Panc1 (cell line): ENCODE measurements around the gene GNAS. TPM values are rescaled to one million over a fixed set of nuclear protein-coding genes. Genes with fewer than 3 reads are reported as not detected.
A peak's percentile ranks its signal among the peaks of the same experiment; 100 is the strongest.

Experiments used
- ATAC-seq: fragments of 200-7000 bp; cut with Tn5 transposase; 2 replicates; pipeline ENCODE4 v1.9.1; 2020; ENCODE audit warnings: mild to moderate bottlenecking, moderate library complexity
- BruUV-seq: library from RNA; stranded (reverse); fragments of 400-500 nt; replicated peaks from 2 replicates; lab custom pipeline; 2021; lab: Mats Ljungman, UMichigan
- CTCF ChIA-PET: fragments of 300-600 bp; sonication (Branson Sonifier 250); formaldehyde crosslinking; loops from one replicate; lab custom pipeline; 2022; ENCODE audit warnings: antibody characterized with exemption; lab: Charles Lee
- POLR2A ChIA-PET: fragments of 300-600 bp; sonication (Branson Sonifier 250); formaldehyde crosslinking; loops from one replicate; lab custom pipeline; 2022; ENCODE audit warnings: antibody characterized with exemption; lab: Charles Lee
- DNase-seq: peaks from one replicate; pipeline ENCODE4 v3.0.0-alpha.2; 2010; ENCODE audit warnings: low read depth, low spot score
- H3K27ac ChIP-seq: 2 replicates; pipeline ENCODE4 v1.5.1; 2011; ENCODE audit warnings: mild to moderate bottlenecking, low read length, inconsistent platforms
- H3K27me3 ChIP-seq: fragments of 200-500 bp; sonication (Bioruptor generic); 2 replicates; pipeline ENCODE4 v1.6.0; 2014; ENCODE audit warnings: low read length, inconsistent platforms; ENCODE audit not compliant: control insufficient read depth, insufficient read depth
- H3K36me3 ChIP-seq: fragments of 200-500 bp; sonication (Bioruptor generic); 2 replicates; pipeline ENCODE4 v1.5.1; 2014; ENCODE audit warnings: inconsistent platforms, mild to moderate bottlenecking, low read length, moderate library complexity; ENCODE audit not compliant: control insufficient read depth, insufficient read depth
- H3K4me1 ChIP-seq: 2 replicates; pipeline ENCODE4 v1.5.1; 2011; ENCODE audit warnings: inconsistent platforms, mild to moderate bottlenecking, low read length, moderate library complexity; ENCODE audit not compliant: control insufficient read depth, insufficient read depth
- H3K4me3 ChIP-seq, 2 experiments: 2 replicates each; pipeline ENCODE4 v1.5.1; 2011 to 2012; ENCODE audit warnings: low read depth in 2 of 2, low read length in 2 of 2, mild to moderate bottlenecking in 2 of 2, inconsistent platforms in 1 of 2, moderate library complexity in 1 of 2
- H3K9me3 ChIP-seq: fragments of 200-500 bp; sonication (Bioruptor generic); 2 replicates; pipeline ENCODE4 v1.5.1; 2014; ENCODE audit warnings: low read depth, mild to moderate bottlenecking, inconsistent platforms, low read length, moderate library complexity; ENCODE audit not compliant: control insufficient read depth, insufficient read depth
- POLR2AphosphoS5 ChIP-seq: IDR thresholded peaks from 2 replicates; pipeline ENCODE4 v1.6.1; 2012; ENCODE audit warnings: mild to moderate bottlenecking, low read depth, low read length, moderate library complexity
- SIN3A ChIP-seq: IDR thresholded peaks from 2 replicates; pipeline ENCODE4 v1.6.1; 2012; ENCODE audit warnings: low read depth, mild to moderate bottlenecking, low read length, moderate library complexity, borderline replicate concordance; ENCODE audit not compliant: insufficient read depth
- TCF7L2 ChIP-seq: IDR thresholded peaks from 2 replicates; pipeline ENCODE4 v1.6.1; 2011; ENCODE audit warnings: mild to moderate bottlenecking, low read depth, low read length, inconsistent platforms
- in situ Hi-C: cut with HindIII; loops from 2 replicates; pipeline ENCODE4 v1.10.0; 2016; ENCODE audit warnings: low sequenced_read_pairs, low pct_unique_long_range_greater_than_20kb
- intact Hi-C: fragments of 100-400 bp; cut with micrococcal nuclease; formaldehyde crosslinking; loops from one replicate; pipeline ENCODE4 v1.10.0; 2022; ENCODE audit not compliant: unreplicated experiment
- total RNA-seq: library from RNA; stranded (reverse); gene quantifications from one replicate; pipeline ENCODE4 v1.2.1, GENCODE V29; 2021; ENCODE audit not compliant: unreplicated experiment
- TF ChIP-seq, protein P1 (sequence below), 2 experiments: IDR thresholded peaks; 2 replicates each; pipeline ENCODE4 v1.6.1; 2011 to 2012; ENCODE audit warnings: low read depth in 2 of 2, control low read depth in 1 of 2, low read length in 1 of 2, mild to moderate bottlenecking in 1 of 2, moderate library complexity in 1 of 2; ENCODE audit not compliant: insufficient read depth in 1 of 2
- TF ChIP-seq, protein P2 (sequence below): fragments of 450-650 bp; IDR thresholded peaks from 2 replicates; pipeline ENCODE4 v1.5.1; 2017; ENCODE audit warnings: mild to moderate bottlenecking

Gene GNAS
- total RNA-seq, 1 experiment from 2014 or later: 756 TPM

DNA sequence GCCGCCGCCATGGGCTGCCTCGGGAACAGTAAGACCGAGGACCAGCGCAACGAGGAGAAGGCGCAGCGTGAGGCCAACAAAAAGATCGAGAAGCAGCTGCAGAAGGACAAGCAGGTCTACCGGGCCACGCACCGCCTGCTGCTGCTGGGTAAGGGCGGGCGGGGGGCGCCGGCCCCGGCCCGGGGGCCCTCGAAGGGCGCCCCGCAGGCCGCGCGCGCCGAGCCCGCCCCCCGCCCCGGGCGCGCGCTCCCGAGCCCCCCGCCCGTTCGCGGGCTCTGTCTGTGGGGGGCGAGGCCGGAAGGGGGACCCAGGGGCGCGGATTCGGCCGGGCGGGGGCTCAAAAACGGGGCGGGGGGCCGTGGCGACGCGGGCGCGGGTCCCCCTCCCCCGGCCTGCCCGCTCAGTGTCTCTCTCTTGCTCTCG, 39.2 kb downstream of the GNAS start:
- ATAC-seq (peak; percentile 8), DNase-seq (no peak)
- H3K36me3 ChIP-seq: peaks cover 2% of the 10 kb centered on the region; the same call in 1 of the 2 replicates
- H3K27me3 ChIP-seq: no peaks in the 10 kb centered on the region
- ChIA-PET POLR2A (interaction anchor here (0.6 kb wide), 1 partner anchor 610 kb away, joined by 8 read pairs; no protein-coding TSS in a partner anchor), CTCF (interaction anchor here (0.6 kb wide), 2 partner anchors 76 to 370 kb away, joined by 3 to 4 read pairs; no protein-coding TSS in a partner anchor)
- H3K9me3 ChIP-seq: no peaks in the 10 kb centered on the region
- TF ChIP-seq, protein P1, sequence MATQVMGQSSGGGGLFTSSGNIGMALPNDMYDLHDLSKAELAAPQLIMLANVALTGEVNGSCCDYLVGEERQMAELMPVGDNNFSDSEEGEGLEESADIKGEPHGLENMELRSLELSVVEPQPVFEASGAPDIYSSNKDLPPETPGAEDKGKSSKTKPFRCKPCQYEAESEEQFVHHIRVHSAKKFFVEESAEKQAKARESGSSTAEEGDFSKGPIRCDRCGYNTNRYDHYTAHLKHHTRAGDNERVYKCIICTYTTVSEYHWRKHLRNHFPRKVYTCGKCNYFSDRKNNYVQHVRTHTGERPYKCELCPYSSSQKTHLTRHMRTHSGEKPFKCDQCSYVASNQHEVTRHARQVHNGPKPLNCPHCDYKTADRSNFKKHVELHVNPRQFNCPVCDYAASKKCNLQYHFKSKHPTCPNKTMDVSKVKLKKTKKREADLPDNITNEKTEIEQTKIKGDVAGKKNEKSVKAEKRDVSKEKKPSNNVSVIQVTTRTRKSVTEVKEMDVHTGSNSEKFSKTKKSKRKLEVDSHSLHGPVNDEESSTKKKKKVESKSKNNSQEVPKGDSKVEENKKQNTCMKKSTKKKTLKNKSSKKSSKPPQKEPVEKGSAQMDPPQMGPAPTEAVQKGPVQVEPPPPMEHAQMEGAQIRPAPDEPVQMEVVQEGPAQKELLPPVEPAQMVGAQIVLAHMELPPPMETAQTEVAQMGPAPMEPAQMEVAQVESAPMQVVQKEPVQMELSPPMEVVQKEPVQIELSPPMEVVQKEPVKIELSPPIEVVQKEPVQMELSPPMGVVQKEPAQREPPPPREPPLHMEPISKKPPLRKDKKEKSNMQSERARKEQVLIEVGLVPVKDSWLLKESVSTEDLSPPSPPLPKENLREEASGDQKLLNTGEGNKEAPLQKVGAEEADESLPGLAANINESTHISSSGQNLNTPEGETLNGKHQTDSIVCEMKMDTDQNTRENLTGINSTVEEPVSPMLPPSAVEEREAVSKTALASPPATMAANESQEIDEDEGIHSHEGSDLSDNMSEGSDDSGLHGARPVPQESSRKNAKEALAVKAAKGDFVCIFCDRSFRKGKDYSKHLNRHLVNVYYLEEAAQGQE (IDR thresholded peaks at IDR 0.05; ENCODE audit: insufficient read depth in 1 of 2, low read depth in 2 of 2, low read length in 1 of 2): no peak
- TF ChIP-seq, protein P2, sequence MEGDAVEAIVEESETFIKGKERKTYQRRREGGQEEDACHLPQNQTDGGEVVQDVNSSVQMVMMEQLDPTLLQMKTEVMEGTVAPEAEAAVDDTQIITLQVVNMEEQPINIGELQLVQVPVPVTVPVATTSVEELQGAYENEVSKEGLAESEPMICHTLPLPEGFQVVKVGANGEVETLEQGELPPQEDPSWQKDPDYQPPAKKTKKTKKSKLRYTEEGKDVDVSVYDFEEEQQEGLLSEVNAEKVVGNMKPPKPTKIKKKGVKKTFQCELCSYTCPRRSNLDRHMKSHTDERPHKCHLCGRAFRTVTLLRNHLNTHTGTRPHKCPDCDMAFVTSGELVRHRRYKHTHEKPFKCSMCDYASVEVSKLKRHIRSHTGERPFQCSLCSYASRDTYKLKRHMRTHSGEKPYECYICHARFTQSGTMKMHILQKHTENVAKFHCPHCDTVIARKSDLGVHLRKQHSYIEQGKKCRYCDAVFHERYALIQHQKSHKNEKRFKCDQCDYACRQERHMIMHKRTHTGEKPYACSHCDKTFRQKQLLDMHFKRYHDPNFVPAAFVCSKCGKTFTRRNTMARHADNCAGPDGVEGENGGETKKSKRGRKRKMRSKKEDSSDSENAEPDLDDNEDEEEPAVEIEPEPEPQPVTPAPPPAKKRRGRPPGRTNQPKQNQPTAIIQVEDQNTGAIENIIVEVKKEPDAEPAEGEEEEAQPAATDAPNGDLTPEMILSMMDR: no peak
- TF ChIP-seq SIN3A (no peak), TCF7L2 (no peak), POLR2AphosphoS5 (no peak)
- in situ Hi-C loops: no loop called here
- intact Hi-C loops: loop anchor here (10.0 kb wide), 1 partner anchor 93 kb away; the partner anchor contains the start of gene NELFCD
- peak overlapping the region; percentile 68 to 77 for H3K4me3 ChIP-seq
- H3K4me1 ChIP-seq: peaks cover 36% of the 10 kb centered on the region
- BruUV-seq: no TSS peak
- peak overlapping the region; percentile 91 for H3K27ac ChIP-seq

DNA sequence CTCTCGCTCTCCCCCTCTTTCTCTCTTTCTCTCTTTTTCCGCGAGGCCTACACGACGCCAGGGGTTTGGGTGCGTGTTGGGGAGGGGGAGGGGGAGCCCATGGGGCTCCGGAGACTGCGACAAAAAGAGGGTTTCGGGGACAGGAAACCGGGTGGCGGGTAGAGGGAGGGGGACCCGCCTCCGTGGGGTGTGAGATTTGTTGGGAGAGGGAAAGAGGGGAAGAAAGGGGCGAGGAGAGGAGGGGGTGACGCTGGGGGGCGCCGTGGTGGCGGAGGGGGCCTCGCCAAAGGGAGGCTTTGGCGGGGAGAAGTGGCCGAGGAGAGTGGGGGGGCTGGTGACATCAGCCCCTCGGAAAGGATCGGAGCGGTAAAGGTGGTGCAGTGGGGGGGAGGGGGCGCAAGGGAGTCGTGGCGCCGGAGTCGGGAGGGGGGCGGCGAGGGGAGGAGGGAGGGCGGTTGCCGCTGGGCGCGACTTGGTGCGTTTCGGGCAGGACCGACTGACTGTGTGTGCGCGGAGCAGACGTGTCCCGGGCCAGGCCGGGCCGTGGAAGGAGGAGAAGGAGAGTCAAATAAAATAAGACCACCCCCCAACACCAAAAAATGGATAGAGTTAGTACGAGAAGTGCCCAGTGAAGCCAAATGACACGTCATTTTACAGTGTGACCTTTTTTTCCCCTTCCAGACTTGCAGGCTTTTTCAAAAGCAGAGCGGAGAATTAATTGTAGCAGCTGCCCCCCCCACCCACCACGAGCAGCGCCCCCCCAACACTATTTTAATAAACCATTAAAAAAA, 39.8 kb downstream of the GNAS start:
- intact Hi-C loops (loop anchor here (10.0 kb wide), 1 partner anchor 92 kb away; the partner anchor contains the start of gene NELFCD), in situ Hi-C loops (no loop called here)
- ChIA-PET CTCF (interaction anchor here (0.7 kb wide), 1 partner anchor 15 kb away, joined by 3 read pairs; no protein-coding TSS in a partner anchor), POLR2A (interaction anchor here (0.6 kb wide), 1 partner anchor 47 kb away, joined by 4 read pairs; no protein-coding TSS in a partner anchor)
- H3K4me3 ChIP-seq: peak overlapping the region; percentile 68 to 77
- no peaks in the 10 kb centered on the region for H3K9me3 ChIP-seq
- DNase-seq (peak; percentile 12), ATAC-seq (peak; percentile 40)
- H3K4me1 ChIP-seq: peaks cover 36% of the 10 kb centered on the region
- peak overlapping the region; percentile 91 for H3K27ac ChIP-seq
- H3K27me3 ChIP-seq: no peaks in the 10 kb centered on the region
- peaks cover 2% of the 10 kb centered on the region; the same call in 1 of the 2 replicates for H3K36me3 ChIP-seq
- no TSS peak for BruUV-seq
- TF ChIP-seq, protein P2: peak; percentile 35
- TF ChIP-seq POLR2AphosphoS5: no peak
- TF ChIP-seq, protein P1 (IDR thresholded peaks at IDR 0.05; ENCODE audit: insufficient read depth in 1 of 2, low read depth in 2 of 2, low read length in 1 of 2): no peak
- no peak for TF ChIP-seq TCF7L2
- 0 out of 2 replicates have a peak, but pooled peaks have one; percentile 27 for TF ChIP-seq SIN3A
